GM23248 (cell line): ENCODE data around the gene TMEM126B. TPM values are rescaled to one million over a fixed set of nuclear protein-coding genes. Genes with fewer than 3 reads are reported as not detected.

Source experiments
- DNase-seq: peaks from one replicate; pipeline ENCODE4 v3.0.0-alpha.2; 2015
- H2AFZ ChIP-seq: fragments of 200-600 bp; sonication (generic); 2 replicates; pipeline ENCODE4 v1.6.1; 2016; ENCODE audit warnings: antibody characterized with exemption
- H3F3A ChIP-seq: fragments of 200-600 bp; sonication (generic); 2 replicates; pipeline ENCODE4 v1.6.1; 2016; ENCODE audit warnings: mild to moderate bottlenecking, antibody characterized with exemption, mixed run types; ENCODE audit not compliant: insufficient read depth
- H3K27ac ChIP-seq: fragments of 200-600 bp; sonication (generic); 2 replicates; pipeline ENCODE4 v1.5.1; 2016; ENCODE audit warnings: mild to moderate bottlenecking
- H3K27me3 ChIP-seq: fragments of 200-600 bp; sonication (generic); replicated peaks from 2 replicates; pipeline ENCODE4 v1.6.1; 2016; ENCODE audit warnings: mild to moderate bottlenecking; ENCODE audit not compliant: insufficient read depth
- H3K36me3 ChIP-seq: fragments of 200-600 bp; sonication (generic); 2 replicates; pipeline ENCODE4 v1.6.1; 2016; ENCODE audit warnings: low read depth, mild to moderate bottlenecking
- H3K4me1 ChIP-seq: fragments of 200-600 bp; sonication (generic); 2 replicates; pipeline ENCODE4 v1.6.1; 2016; ENCODE audit warnings: mild to moderate bottlenecking; ENCODE audit not compliant: insufficient read depth
- H3K4me2 ChIP-seq: fragments of 200-600 bp; sonication (generic); one replicate; pipeline ENCODE4 v1.6.1; 2016; ENCODE audit warnings: mild to moderate bottlenecking; ENCODE audit not compliant: unreplicated experiment
- H3K4me3 ChIP-seq: fragments of 200-600 bp; sonication (generic); 2 replicates; pipeline ENCODE4 v1.5.1; 2016; ENCODE audit warnings: mild to moderate bottlenecking
- H3K79me2 ChIP-seq: fragments of 200-600 bp; sonication (generic); 2 replicates; pipeline ENCODE4 v1.6.1; 2016; ENCODE audit warnings: mild to moderate bottlenecking; ENCODE audit not compliant: insufficient read depth
- H3K9ac ChIP-seq: fragments of 200-600 bp; sonication (generic); 2 replicates; pipeline ENCODE4 v1.6.1; 2016; ENCODE audit warnings: mild to moderate bottlenecking
- H3K9me2 ChIP-seq: fragments of 200-600 bp; sonication (generic); 2 replicates; pipeline ENCODE4 v1.6.1; 2016; ENCODE audit warnings: mixed run types, mild to moderate bottlenecking, moderate library complexity; ENCODE audit not compliant: insufficient read depth
- H3K9me3 ChIP-seq: fragments of 200-600 bp; sonication (generic); one replicate; pipeline ENCODE4 v1.6.1; 2017; ENCODE audit warnings: low read depth
- H4K20me1 ChIP-seq: fragments of 200-600 bp; sonication (generic); 2 replicates; pipeline ENCODE4 v1.6.0; 2016; ENCODE audit not compliant: insufficient read depth
- EZH2 ChIP-seq: fragments of 200-600 bp; sonication (generic); IDR thresholded peaks from 2 replicates; pipeline ENCODE4 v1.6.1; 2018; ENCODE audit warnings: antibody characterized with exemption, mild to moderate bottlenecking; ENCODE audit not compliant: insufficient read depth, poor library complexity, severe bottlenecking
- EZH2phosphoT487 ChIP-seq: fragments of 200-600 bp; sonication (generic); IDR thresholded peaks from 2 replicates; pipeline ENCODE4 v1.6.1; 2018; ENCODE audit warnings: antibody characterized with exemption, moderate library complexity, mild to moderate bottlenecking, low read depth; ENCODE audit not compliant: insufficient read depth
- WGBS, 2 experiments: methylation state at CpG; one replicate each; pipeline ENCODE4 v1.1.6; 2015 to 2017; ENCODE audit warnings: low lambda C conversion rate in 2 of 2, low coverage in 1 of 2; ENCODE audit errors: missing lambda C conversion rate in 2 of 2; 5-methylcytosine and 5-hydroxymethylcytosine counted together
- in situ Hi-C: fragments of 300-500 bp; cut with MboI; formaldehyde crosslinking; loops from 2 replicates; pipeline ENCODE4 v1.15.0; 2020
- polyA plus RNA-seq: library from polyadenylated mRNA; unstranded; fragments of >200 nt; fragmentation: Nextera tagmentation; extraction: Ambion mirVana; gene quantifications from 2 replicates; pipeline ENCODE4 v1.2.1, GENCODE V29; 2016
- total RNA-seq: library from RNA; depleted of rRNA; stranded (reverse); fragments of >200 nt; shearing (Covaris generic); gene quantifications from 2 replicates; pipeline ENCODE4 v1.2.3, GENCODE V29; 2014

Gene TMEM126B
- total and polyA plus RNA-seq, 2 experiments from 2014 or later = 52.2 to 54.9 TPM

DNA sequence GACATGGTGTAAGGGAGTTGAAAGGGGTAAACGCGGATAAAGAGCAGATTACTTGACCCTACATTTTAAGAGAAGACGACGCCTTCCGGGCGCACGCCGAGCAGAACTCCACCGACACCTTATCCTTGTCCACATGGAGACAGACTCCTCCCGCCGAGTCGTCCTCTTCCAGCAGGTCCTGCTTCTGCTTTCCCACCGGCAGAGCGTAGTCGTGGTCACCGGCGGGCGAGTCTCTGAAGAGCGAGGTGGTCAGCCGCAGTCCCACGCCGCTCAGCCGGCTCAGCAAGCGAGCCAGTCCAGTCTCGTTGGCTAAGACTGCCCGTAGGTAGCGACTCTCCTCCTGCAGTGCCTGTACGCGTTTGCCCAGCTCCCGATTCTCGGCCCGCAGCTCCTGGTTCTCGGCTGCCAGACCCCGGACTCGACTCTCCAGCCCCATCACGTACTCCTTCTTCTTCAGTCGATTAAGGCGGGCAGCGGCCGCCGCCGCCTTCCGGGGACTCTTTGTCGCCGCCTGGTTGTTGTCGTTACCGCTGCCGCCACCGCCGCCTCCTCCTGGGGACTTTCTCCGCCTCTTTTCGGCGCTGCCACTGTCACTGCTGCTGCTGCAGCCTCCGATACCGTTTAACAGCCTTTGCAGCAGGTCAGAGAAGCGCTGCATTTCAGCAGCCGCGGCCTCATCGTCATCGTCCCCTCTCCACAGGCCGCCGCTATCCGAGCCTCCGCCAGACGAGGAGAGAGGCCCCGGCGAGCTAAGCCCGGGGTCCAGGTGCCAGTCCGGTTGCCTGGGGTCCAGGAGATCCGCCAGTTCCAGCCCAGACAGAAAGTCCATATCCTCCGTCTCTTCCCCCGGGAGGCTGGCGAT is 35.6 kb downstream of the TMEM126B start:
- H3F3A ChIP-seq = 0 out of 2 replicates have a peak, but pooled peaks cover 14% of the 10 kb centered on the region
- peaks cover 16% of the 10 kb centered on the region; the same call in 1 of the 2 replicates for H4K20me1 ChIP-seq
- H3K4me3 ChIP-seq = peak overlapping the region; percentile 87
- no peak for TF ChIP-seq EZH2phosphoT487
- TF ChIP-seq EZH2 = no peak
- no peaks in the 10 kb centered on the region for H3K9me2 ChIP-seq
- peaks cover 26% of the 10 kb centered on the region for H3K36me3 ChIP-seq
- in situ Hi-C loops = no loop called here
- H3K79me2 ChIP-seq = peaks cover 58% of the 10 kb centered on the region
- H3K27ac ChIP-seq = peak overlapping the region; percentile 99
- DNase-seq = peak; percentile 75
- peak overlapping the region; percentile 89 for H2AFZ ChIP-seq
- H3K4me1 ChIP-seq = peaks cover 30% of the 10 kb centered on the region
- peak overlapping the region; percentile 96 for H3K4me2 ChIP-seq
- peak overlapping the region; percentile 99 for H3K9ac ChIP-seq
- no peaks in the 10 kb centered on the region for H3K27me3 ChIP-seq
- WGBS, 2 experiments = 1 to 2% methylated on average over 66 to 73 of the region's 73 CpGs
- no peaks in the 10 kb centered on the region for H3K9me3 ChIP-seq

DNA sequence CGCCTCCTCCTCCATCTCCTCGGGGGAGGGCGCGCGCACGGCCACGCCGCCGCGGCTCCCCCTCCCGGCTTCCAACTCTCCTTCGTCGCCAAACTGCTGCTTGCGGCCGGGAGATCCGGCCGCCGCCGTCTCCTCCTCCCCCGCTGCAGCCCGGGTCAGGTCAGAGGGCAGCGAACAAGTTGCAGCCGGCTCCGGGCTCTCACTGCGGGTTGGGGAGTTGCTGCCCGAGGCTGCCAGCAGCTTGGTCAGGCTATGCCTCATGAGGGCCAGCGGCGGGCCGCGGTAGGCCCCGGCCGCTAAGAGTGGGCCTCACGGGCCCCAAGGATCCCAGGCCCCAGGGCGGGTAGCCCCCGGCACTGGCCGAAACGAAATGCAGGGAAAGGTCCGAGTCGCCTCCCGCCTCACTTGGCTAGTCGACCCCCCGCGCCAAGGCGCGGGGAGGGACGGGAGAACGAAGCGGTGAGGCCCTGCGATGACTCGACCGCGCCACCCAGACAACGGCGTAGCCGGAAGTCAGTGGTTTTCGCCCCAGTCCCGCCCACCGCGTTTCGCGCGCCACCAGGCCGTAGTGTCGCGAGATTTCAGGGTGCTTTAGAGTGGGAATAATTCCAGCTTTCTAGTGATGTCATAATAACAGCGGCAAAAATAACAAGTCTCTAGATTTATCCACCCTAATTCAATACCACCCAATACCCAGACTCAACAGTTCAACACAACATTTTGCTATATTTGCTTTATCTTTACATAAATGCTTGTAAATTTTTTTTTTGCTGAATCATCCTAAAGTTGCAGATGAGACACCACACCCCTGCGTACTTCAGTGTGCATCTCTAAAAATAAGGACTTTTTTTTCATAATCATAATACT is 36.5 kb downstream of the TMEM126B start, which contains the start of gene CREBZF:
TSS of gene CREBZF (minus strand) at position 515 of the 867 bp plus-strand sequence. CDS start at position 261, 254 bp downstream.
- in situ Hi-C loops = no loop called here
- Histone ChIP-seq H3K9me2 (no peaks in the 10 kb centered on the region), H2AFZ (peak within 1 kb of the TSS; percentile 89), H3K4me2 (peak within 1 kb of the TSS; percentile 96), H3F3A (0 out of 2 replicates have a peak, but pooled peaks cover 10% of the 10 kb centered on the region), H3K27ac (peak within 1 kb of the TSS; percentile 99), H3K36me3 (peaks cover 19% of the 10 kb centered on the region), H3K27me3 (no peaks in the 10 kb centered on the region), H3K79me2 (peaks cover 50% of the 10 kb centered on the region), H3K4me3 (peak within 1 kb of the TSS; percentile 87), H4K20me1 (peaks cover 16% of the 10 kb centered on the region; the same call in 1 of the 2 replicates), H3K9me3 (no peaks in the 10 kb centered on the region), H3K9ac (peak within 1 kb of the TSS; percentile 99), H3K4me1 (peaks cover 21% of the 10 kb centered on the region)
- WGBS, 2 experiments = 0 to 1% methylated on average over 63 to 67 of the region's 67 CpGs
- peak; percentile 99 for DNase-seq
- TF ChIP-seq EZH2phosphoT487 (no peak), EZH2 (no peak)

DNA sequence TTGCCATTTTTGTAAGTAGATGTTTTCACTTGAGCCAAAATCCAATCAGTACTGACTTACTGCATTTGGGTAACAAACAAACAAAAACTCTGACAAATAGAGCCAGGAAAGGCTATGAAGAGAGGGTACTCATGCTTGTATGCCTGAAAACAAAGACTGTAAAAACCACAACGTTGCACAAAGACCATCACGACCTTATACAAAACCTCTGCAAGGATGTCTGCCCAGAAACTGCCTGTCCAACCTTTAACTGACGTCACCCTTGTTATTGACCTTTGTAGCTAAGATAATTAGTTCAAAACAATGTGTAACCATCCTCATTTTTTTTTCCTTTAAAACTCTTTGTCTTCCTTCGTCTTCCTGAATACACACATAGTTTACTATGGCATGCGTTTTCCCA is 37.3 kb downstream of the TMEM126B start:
- peak overlapping the region; percentile 87; the same call in 1 of the 2 replicates for H3K4me3 ChIP-seq
- H3K27ac ChIP-seq = peak overlapping the region; percentile 99
- peak overlapping the region; percentile 99; the same call in 1 of the 2 replicates for H3K9ac ChIP-seq
- H3K9me2 ChIP-seq = no peaks in the 10 kb centered on the region
- no peak for TF ChIP-seq EZH2phosphoT487
- TF ChIP-seq EZH2 = no peak
- no peak for DNase-seq
- H4K20me1 ChIP-seq = peaks cover 16% of the 10 kb centered on the region; the same call in 1 of the 2 replicates
- peaks cover 12% of the 10 kb centered on the region for H3K4me1 ChIP-seq
- peak overlapping the region; percentile 89 for H2AFZ ChIP-seq
- H3K27me3 ChIP-seq = no peaks in the 10 kb centered on the region
- H3F3A ChIP-seq = 0 out of 2 replicates have a peak, but pooled peaks cover 1% of the 10 kb centered on the region
- H3K4me2 ChIP-seq = peak overlapping the region; percentile 76
- peaks cover 41% of the 10 kb centered on the region for H3K79me2 ChIP-seq
- H3K36me3 ChIP-seq = peaks cover 10% of the 10 kb centered on the region; the same call in 1 of the 2 replicates
- WGBS, 2 experiments = 91 to 99% methylated on average over 5 of the region's 5 CpGs
- no peaks in the 10 kb centered on the region for H3K9me3 ChIP-seq
- in situ Hi-C loops = no loop called here

DNA sequence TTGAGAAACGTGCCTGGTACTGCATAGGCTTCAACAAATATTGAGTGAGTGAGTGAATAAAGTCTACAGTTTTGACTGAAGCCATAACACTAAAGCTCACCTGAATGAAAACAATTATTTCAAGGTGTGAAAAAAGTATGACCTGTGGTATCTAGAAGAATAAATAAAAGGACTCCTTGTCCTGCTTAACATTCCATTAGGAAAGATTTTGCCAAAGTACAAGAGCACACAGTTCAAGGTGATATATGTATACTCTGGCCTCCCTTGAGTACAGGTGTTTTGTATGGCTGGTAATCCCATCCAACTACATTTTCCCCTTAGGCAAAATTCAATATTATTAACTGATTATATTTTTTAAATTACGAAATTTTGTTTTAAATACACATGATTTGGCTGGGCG is 38.3 kb downstream of the TMEM126B start:
- DNase-seq = no peak
- Histone ChIP-seq H3K9me2 (no peaks in the 10 kb centered on the region), H3K9ac (no peak overlapping the region), H3K4me2 (no peak overlapping the region), H3F3A (no peaks in the 10 kb centered on the region), H3K27ac (no peak overlapping the region), H3K9me3 (no peaks in the 10 kb centered on the region), H4K20me1 (0 out of 2 replicates have a peak, but pooled peaks cover 7% of the 10 kb centered on the region), H3K27me3 (no peaks in the 10 kb centered on the region), H3K4me3 (no peak overlapping the region), H3K4me1 (0 out of 2 replicates have a peak, but pooled peaks cover 3% of the 10 kb centered on the region), H2AFZ (0 out of 2 replicates have a peak overlapping the region, but pooled peaks have one; percentile 89), H3K79me2 (peaks cover 31% of the 10 kb centered on the region), H3K36me3 (0 out of 2 replicates have a peak, but pooled peaks cover under 1% of the 10 kb centered on the region)
- TF ChIP-seq EZH2phosphoT487 = no peak
- no peak for TF ChIP-seq EZH2
- 80 to 84% methylated on average over 3 of the region's 3 CpGs for WGBS, 2 experiments
- in situ Hi-C loops = no loop called here
